Caco-2 (cell line): Measurements from ENCODE around the gene SGF29. TPM values are rescaled to one million over a fixed set of nuclear protein-coding genes. Genes with fewer than 3 reads are reported as not detected.
"Not testable (repeated sequence)": the region's sequence is repeated elsewhere in the genome, so short reads cannot be mapped to it uniquely, and the experiment has no call there.

Experiments used
- BruUV-seq: library from RNA; stranded (reverse); fragments of 400-500 nt; replicated peaks from 2 replicates; lab custom pipeline; 2021; lab: Mats Ljungman, UMichigan
- CTCF ChIA-PET: fragments of 300-600 bp; sonication (Branson Sonifier 250); formaldehyde crosslinking; loops from one replicate; lab custom pipeline; 2022; ENCODE audit warnings: antibody characterized with exemption; lab: Charles Lee
- POLR2A ChIA-PET: fragments of 300-600 bp; sonication (Branson Sonifier 250); formaldehyde crosslinking; loops from one replicate; lab custom pipeline; 2022; ENCODE audit warnings: antibody characterized with exemption; lab: Charles Lee
- DNase-seq, 2 experiments: peaks; one replicate each; pipeline versions ENCODE4 v3.0.0 to v3.0.0-alpha.2; 2020 to 2022
- H3K27me3 ChIP-seq: replicated peaks from 2 replicates; pipeline ENCODE4 v1.6.0; 2011; ENCODE audit warnings: low read length; ENCODE audit not compliant: control insufficient read depth, insufficient read depth
- H3K36me3 ChIP-seq: 2 replicates; pipeline ENCODE4 v1.5.1; 2011; ENCODE audit warnings: low read length; ENCODE audit not compliant: control insufficient read depth, insufficient read depth
- H3K4me1 ChIP-seq: fragments of 250-450 bp; sonication (Bioruptor Pico); 2 replicates; pipeline ENCODE4 v1.5.1; 2020; ENCODE audit warnings: mild to moderate bottlenecking
- H3K4me3 ChIP-seq: 2 replicates; pipeline ENCODE4 v1.5.1; 2011; ENCODE audit warnings: low read depth, mild to moderate bottlenecking, control low read depth, low read length
- H3K9me3 ChIP-seq: fragments of 250-450 bp; sonication (Bioruptor Pico); 2 replicates; pipeline ENCODE4 v1.5.1; 2020; ENCODE audit warnings: mild to moderate bottlenecking, moderate library complexity
- H3K27ac Mint-ChIP-seq: one replicate; pipeline ENCODE4 v1.8.0; 2022; ENCODE audit warnings: mixed read lengths; ENCODE audit not compliant: unreplicated experiment
- H3K27me3 Mint-ChIP-seq: one replicate; pipeline ENCODE4 v1.8.0; 2022; ENCODE audit warnings: mixed read lengths; ENCODE audit not compliant: insufficient read depth, unreplicated experiment
- H3K36me3 Mint-ChIP-seq: one replicate; pipeline ENCODE4 v1.8.0; 2022; ENCODE audit warnings: mild to moderate bottlenecking, mixed read lengths; ENCODE audit not compliant: insufficient read depth, unreplicated experiment
- H3K4me1 Mint-ChIP-seq: one replicate; pipeline ENCODE4 v1.8.0; 2022; ENCODE audit warnings: low read depth, mixed read lengths; ENCODE audit not compliant: unreplicated experiment
- H3K4me3 Mint-ChIP-seq: one replicate; pipeline ENCODE4 v1.8.0; 2022; ENCODE audit warnings: mild to moderate bottlenecking, moderate library complexity, mixed read lengths; ENCODE audit not compliant: unreplicated experiment
- H3K9me3 Mint-ChIP-seq: one replicate; pipeline ENCODE4 v1.8.0; 2022; ENCODE audit warnings: mixed read lengths; ENCODE audit not compliant: unreplicated experiment
- intact Hi-C: fragments of 100-400 bp; cut with micrococcal nuclease; formaldehyde crosslinking; loops from one replicate; pipeline ENCODE4 v1.10.0; 2022; ENCODE audit not compliant: unreplicated experiment
- total RNA-seq: library from RNA; stranded (reverse); gene quantifications from 2 replicates; pipeline ENCODE4 v1.2.3, GENCODE V29; 2022
- TF ChIP-seq, protein P1 (sequence below), 2 experiments: fragments of 200-600 bp in 1 of 2; IDR thresholded peaks; 1 replicate in 1 of 2; 2 replicates in 1 of 2; pipeline versions ENCODE4 v1.5.1 to v1.8.0; 2011 to 2022; ENCODE audit warnings: antibody characterized with exemption in 1 of 2, control low read depth in 1 of 2, inconsistent platforms in 1 of 2, low read depth in 1 of 2, low read length in 1 of 2, mild to moderate bottlenecking in 1 of 2, moderate library complexity in 1 of 2; ENCODE audit not compliant: insufficient read depth in 1 of 2, severe bottlenecking in 1 of 2, unreplicated experiment in 1 of 2

The SGF29 gene
- total RNA-seq, 1 experiment from 2014 or later = 29.8 TPM

DNA sequence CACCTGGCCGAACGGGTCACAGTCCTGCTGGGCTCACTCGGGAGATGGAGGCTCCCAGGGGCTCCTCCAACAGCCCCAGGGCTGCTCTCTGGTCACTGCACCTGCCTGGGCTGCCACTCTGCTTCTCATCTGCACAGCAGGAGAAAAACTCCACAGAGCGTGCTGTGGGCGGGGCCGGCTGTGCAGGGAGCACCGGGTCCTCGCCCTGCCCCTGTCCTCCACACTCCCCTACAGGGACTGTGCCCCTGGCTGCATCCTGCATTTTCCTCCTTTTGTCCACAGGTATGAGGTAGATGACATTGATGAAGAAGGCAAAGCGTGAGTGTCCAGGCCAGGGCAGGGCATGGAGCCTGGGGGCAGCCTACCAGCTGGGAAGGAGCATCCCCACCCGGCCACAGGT, 48.3 kb downstream of the SGF29 start:
- H3K27me3 ChIP-seq, H3K4me1 ChIP-seq, H3K9me3 Mint-ChIP-seq, intact Hi-C loops, H3K4me3 ChIP-seq, H3K4me3 Mint-ChIP-seq, BruUV-seq, H3K9me3 ChIP-seq, DNase-seq, POLR2A ChIA-PET, H3K27ac Mint-ChIP-seq, H3K27me3 Mint-ChIP-seq, H3K36me3 Mint-ChIP-seq, CTCF ChIA-PET, H3K36me3 ChIP-seq: not testable (repeated sequence)
- peaks cover 12% of the 10 kb centered on the region for H3K4me1 Mint-ChIP-seq

DNA sequence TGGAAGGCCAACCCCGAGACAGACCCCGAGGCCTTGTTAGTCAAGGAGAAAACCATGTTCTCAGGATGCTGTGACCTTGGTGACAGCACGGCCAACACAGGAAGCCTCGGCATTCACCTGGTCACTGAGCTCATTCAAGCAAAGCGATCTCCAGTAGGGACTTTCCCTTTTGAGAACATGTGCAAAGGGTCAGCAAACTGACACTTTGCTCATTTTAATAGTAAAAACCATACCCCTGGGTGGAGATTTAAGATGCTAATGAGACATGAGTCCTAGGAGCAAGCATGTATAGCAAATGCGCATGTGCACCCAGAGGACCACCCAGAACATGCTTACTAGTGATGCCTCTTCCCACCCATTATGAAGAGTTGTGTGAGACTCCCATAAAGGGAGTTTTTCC, 48.8 kb downstream of the SGF29 start:
- TF ChIP-seq, protein P1, sequence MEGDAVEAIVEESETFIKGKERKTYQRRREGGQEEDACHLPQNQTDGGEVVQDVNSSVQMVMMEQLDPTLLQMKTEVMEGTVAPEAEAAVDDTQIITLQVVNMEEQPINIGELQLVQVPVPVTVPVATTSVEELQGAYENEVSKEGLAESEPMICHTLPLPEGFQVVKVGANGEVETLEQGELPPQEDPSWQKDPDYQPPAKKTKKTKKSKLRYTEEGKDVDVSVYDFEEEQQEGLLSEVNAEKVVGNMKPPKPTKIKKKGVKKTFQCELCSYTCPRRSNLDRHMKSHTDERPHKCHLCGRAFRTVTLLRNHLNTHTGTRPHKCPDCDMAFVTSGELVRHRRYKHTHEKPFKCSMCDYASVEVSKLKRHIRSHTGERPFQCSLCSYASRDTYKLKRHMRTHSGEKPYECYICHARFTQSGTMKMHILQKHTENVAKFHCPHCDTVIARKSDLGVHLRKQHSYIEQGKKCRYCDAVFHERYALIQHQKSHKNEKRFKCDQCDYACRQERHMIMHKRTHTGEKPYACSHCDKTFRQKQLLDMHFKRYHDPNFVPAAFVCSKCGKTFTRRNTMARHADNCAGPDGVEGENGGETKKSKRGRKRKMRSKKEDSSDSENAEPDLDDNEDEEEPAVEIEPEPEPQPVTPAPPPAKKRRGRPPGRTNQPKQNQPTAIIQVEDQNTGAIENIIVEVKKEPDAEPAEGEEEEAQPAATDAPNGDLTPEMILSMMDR (IDR thresholded peaks at IDR 0.05; ENCODE audit: insufficient read depth in 1 of 2, low read depth in 1 of 2, low read length in 1 of 2, severe bottlenecking in 1 of 2, unreplicated experiment in 1 of 2) = no peak
- intact Hi-C loops = no loop called here
- Histone ChIP-seq H3K27me3 (no peaks in the 10 kb centered on the region), H3K4me1 (peaks cover 7% of the 10 kb centered on the region), H3K9me3 (no peaks in the 10 kb centered on the region), H3K4me3 (no peak overlapping the region), H3K36me3 (no peaks in the 10 kb centered on the region)
- H3K4me1 Mint-ChIP-seq = peaks cover 7% of the 10 kb centered on the region
- ChIA-PET CTCF (no interaction called here), POLR2A (no interaction called here)
- no peaks in the 10 kb centered on the region for H3K27me3 Mint-ChIP-seq
- H3K4me3 Mint-ChIP-seq = no peak overlapping the region
- H3K9me3 Mint-ChIP-seq = no peaks in the 10 kb centered on the region
- H3K27ac Mint-ChIP-seq = no peak overlapping the region
- DNase-seq = no peak
- BruUV-seq = no TSS peak
- peaks cover 6% of the 10 kb centered on the region for H3K36me3 Mint-ChIP-seq

DNA sequence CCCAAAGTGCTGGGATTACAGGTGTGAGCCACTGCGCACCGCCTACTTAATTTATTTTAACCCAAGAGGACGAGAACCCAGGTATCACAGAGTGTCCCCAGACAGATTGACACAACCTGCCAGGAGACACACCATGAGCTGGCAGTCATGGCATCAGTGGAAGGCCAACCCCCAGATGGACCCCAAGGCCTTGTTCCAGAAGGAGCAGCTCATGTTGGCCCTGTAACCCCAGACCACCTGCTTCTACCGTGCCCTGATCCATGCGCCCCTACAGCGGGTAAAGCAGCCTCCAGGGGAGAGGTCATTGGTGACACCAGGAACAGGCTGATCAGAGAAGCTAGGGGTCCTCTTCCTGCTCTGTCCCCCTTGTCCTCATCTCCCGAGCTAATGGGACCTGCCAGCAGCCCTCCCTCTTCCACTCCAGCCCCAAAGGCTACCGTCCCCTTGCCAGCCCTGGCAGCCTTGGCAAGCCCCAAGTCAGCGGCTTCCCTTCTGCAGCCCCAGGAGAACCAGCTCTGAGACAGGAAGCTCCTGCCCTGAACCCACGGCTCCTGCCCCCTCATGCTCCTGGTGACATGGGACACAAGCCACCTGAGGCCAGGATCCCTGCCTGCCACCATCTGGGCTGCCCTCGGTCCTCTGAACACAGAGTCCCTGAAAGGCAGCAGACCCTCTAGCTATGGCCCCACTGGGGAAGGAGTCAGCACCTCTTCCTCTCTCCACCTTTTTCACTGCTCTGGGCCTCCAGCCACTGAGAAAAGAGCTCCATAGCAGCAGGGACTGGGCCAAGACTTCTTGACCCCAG, 49.9 kb downstream of the SGF29 start:
- Mint-ChIP-seq H3K36me3 (peaks cover 6% of the 10 kb centered on the region), H3K4me1 (no peaks in the 10 kb centered on the region), H3K27ac (no peak overlapping the region), H3K9me3 (no peaks in the 10 kb centered on the region), H3K27me3 (no peaks in the 10 kb centered on the region), H3K4me3 (no peak overlapping the region)
- Histone ChIP-seq H3K27me3 (no peaks in the 10 kb centered on the region), H3K36me3 (no peaks in the 10 kb centered on the region), H3K4me1 (no peaks in the 10 kb centered on the region), H3K4me3 (no peak overlapping the region), H3K9me3 (no peaks in the 10 kb centered on the region)
- BruUV-seq = no TSS peak
- no peak for DNase-seq
- ChIA-PET CTCF (no interaction called here), POLR2A (no interaction called here)
- TF ChIP-seq, protein P1 (IDR thresholded peaks at IDR 0.05; ENCODE audit: insufficient read depth in 1 of 2, low read depth in 1 of 2, low read length in 1 of 2, severe bottlenecking in 1 of 2, unreplicated experiment in 1 of 2) = no peak
- intact Hi-C loops = no loop called here
